Stimulated activated CD8-positive, alpha-beta memory T cell treated with anti-CD3 and anti-CD28 coated beads, Interleukin-4, amount 100 ng/mL, for 4 hours (primary cell): ENCODE data around the gene SNX20.

Experiments used
- DNase-seq, 2 donors: peaks; one replicate each; pipeline ENCODE4 v3.0.0-alpha.2; 2020; ENCODE audit warnings: low read depth in 2 of 2, low spot score in 1 of 2

The SNX20 gene

DNA sequence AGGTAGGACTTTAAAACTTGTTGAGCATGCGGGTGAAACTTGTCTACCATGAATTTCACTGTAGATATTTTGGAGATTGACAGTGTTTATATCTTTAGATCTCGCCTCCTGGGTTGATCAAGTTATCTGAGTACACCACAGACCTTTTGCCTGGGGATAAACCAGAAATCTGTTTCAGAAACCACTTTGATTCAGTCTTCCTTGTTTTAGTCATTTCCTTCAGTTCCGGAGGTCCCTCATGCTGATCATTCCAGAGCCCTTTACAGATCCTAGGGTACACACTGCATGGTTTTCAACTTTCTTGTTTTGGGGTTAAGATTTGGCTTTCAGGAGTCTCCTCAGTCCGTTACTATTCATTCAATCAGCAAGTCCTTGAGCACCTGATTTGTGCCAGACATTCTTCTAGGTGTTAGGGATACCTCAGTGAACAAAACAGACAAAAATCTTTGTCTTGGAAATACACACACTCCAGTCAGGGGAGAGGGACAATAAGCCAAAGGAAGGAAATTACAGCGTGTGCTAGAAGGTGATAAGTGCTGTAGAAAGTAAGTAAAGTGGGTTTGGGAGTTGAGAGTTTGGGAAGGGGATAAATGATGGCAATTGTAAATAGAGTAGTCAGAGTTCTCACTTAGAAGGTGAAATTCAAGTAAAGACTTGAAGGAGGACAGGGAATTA lies 24.5 kb upstream of the SNX20 start:
- DNase-seq, result no peak

DNA sequence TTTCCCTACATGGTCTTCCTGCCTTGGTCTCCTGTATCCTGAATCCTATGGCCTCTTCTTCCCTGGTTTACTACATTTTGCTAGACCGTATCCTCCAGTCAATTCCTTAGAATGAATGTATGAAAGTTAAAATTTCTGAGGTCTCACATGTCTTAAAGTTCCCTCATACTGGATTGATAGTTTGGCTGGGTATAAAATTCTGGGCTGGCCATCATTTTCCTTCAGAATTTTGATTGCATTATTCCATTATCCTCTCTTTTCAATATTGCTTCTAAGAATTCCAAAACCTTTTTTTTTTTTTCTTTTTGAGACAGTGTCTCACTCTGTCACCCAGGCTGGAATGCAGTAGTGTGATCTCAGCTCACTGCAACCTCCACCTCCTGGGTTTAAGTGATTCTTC lies 23.1 kb upstream of the SNX20 start:
- no peak for DNase-seq

DNA sequence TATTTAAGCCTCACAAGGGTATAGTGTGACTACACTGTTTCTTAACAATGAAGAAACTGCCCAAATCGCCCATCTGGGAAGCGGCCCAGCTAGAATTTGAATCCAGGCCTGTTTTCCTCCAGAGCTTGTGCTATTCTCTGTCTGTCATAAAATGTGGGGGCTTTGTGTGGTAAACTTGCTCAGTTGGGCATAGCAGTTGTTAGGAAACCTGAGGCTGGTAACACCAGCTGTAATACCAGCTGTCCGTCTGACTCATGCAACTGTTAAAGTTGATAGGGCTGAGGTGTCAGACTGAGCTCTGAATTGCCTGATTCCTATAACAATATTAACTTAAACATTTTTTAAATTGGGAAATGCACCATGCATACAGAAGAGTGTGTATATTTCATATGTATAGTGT lies 21.6 kb upstream of the SNX20 start:
- DNase-seq, result no peak

DNA sequence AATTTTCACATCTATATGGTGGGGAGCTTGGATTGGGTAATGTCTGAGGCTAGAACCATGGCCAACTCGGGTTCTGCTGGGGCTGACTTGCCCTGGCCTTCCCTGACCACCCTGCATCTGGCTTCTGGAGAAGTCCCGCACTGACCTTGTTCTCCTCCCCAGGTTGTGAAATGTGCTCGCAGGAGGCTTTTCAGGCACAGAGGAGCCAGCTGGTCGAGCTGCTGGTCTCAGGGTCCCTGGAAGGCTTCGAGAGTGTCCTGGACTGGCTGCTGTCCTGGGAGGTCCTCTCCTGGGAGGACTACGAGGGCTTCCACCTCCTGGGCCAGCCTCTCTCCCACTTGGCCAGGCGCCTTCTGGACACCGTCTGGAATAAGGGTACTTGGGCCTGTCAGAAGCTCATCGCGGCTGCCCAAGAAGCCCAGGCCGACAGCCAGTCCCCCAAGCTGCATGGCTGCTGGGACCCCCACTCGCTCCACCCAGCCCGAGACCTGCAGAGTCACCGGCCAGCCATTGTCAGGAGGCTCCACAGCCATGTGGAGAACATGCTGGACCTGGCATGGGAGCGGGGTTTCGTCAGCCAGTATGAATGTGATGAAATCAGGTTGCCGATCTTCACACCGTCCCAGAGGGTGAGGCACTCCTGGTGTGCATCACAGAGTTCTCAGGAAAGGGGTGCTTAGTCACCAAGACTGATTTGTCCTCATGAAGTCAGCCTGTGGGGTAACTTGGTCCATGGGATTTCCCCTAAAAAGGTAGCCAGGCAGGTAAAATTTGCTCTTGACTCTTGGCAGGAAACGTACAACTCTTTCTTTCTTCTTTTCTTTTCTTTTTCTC lies 18.4 kb upstream of the SNX20 start:
- DNase-seq, result no peak

DNA sequence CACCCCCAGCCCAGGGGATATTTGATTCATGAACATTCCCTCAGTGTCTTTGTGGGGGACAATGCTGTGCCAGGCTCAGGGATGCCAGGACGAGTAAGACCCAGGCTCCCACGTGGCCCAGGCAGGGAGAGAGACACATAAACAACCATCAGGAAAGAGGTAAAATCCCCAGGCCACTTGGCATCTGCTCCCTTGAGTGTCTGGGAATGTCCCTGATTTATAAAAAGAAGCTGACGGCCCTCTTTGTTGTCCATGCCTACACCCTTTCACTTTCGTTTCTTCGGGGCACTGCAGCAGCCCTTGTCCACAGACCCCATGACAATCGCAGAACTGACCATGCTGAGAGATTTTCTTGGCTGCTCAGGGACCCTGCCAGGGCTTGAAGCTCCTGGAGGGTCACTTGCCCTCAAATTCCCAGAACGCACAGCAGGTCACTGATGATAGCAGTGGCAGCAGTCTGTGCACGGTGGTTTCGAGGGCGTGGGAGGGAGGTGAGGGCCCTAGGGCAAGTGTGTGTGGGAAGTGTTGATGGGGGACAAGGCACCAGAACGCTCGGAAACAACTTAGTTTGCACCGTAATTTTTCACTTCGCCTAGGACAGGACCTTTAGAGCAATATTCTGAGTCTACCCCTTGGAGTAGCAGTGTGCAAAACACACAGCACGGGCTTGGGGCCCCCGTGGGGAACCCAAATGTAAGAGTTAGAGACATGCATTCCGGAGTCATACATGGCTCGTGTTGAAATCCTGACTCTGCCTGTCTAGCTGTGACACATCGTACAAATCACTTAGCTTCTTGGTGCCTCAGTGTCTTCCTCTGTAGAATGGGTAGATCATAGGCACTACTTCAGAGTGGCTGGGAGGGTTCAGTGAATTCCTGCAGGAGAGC lies 17.0 kb upstream of the SNX20 start:
- no peak for DNase-seq

DNA sequence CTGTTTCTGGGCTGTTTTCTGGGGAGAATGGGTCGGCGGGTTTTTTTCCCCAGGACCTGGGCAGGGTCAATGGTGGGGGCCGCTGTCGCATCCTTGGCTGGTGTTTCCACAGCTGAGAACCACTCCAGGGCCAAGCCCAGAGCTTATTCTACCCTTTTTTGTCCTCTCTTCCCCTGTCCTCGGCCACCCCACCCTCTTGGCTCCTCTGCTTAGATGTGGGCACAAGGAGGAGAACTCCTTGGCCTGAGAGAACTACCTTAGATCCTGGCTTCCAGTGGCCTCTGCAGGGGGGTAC lies 16.3 kb upstream of the SNX20 start:
- no peak for DNase-seq

DNA sequence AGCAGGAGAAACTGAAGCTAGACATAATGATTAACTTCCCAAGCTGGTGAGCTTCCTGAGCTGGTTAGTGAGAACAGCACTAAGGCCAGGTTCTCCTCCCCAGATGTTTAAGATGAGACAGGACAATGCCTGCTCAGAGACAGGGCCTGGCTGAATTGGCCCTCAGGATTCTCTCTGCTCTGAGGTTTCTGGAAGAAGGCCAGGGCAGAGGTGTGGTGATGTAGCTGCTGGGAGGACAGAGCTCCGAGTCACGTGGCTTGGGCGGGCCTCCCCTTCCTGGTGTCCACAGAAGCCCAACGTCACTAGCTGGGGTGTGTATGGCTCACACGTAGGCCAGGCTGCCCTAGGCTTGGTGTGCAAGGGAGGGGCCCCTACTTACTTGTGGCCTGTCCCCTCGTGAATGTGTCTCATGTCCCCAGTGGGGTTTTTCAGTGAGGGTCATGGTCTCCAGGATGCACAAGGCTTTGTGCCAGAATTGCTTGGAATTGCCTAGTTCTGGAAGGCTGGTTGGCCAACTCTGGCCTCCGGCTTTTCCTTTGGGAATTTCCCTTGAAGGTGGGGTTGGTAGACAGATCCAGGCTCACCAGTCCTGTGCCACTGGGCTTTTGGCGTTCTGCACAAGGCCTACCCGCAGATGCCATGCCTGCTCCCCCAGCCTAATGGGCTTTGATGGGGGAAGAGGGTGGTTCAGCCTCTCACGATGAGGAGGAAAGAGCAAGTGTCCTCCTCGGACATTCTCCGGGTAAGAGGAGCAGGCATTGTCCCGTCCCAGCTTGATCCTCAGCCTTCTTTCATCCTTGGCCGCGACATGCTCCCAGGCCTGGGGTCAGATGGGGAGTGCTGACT lies 15.7 kb upstream of the SNX20 start:
- DNase-seq, result no peak

DNA sequence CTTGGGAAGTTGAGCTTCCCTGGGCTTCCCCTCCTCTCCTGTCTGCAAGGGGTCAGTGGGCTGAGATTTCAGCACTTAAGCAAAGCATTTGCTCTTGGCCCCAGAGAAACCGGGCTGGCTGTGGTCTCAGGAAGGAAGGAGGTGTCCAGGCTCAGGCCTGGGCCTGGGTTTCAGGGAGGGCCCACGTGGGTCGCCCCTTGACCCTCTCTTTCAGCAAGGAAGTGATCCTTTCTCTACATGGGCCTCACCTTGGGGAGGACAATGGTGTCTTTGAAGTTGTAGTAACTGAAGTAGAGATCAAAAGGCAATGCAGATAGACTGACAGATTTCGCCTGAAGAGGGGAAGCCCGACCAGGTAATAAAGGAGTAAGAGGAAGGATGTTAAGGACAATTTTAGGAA lies 15.0 kb upstream of the SNX20 start:
- no peak for DNase-seq

DNA sequence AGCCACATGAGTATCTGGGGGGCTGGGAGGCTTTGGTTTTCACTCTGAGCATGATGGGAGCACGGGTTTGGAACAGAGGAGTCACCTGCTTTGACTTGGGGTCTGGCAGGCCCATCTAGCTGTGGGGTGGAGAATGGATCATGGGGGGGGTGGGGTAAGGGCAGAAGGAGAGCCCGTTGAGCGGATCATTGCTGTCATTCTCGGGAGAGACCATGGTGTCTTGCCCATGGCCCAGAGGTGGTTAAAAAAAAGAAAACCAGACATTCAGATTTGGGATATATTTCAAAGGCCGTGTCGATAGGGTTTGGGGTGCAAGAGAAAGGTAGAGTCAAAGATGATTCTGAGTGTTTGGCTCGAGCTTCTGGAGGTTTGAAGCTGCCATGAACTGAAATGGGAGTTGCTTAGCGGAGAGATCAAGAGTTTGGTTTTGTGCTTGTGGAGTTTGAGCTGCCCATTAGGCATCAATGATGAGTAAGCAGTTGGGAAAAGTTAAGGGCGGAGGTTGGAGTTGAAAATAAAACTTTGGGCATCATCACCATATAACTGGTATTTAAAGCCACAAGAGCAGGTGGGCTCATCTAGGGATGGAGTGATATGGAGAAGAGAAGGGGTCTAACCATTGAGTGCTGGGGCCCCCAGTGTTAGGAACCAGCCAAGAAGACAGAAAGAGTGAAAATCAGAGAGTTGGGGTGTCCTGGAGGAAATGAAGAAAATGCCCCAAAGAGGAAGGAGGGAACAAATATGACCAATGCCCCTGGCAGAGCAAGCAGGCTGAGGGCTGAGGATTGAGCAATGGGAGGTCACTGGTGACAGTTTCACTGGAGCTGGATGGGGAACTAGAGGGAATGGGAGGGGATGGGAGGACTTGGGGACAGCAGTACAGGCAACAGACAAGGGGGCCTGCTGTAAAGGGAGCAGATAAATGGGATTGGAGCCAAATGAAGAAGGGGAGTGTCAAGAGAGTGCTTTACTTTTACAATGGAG lies 14.2 kb upstream of the SNX20 start:
- no peak for DNase-seq

DNA sequence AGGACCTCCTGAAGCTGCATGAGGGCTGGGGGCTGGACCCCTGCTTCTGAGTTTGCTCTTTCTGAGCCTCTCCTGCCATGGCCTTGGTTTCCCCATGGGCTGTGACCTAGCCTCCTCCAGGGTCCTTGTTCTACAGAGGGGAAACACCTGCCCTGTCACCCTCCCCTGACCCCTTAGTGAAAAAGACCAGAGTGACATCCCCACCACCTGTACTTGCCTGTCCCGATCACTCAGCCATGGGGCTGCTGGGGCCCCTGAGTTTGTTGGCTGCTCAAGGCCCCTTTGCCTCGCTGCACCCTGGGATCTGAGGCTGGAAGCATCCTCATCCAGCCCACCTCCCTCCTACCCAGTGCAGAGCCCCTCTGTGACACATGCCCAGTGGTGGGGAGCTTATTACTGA lies 13.1 kb upstream of the SNX20 start:
- DNase-seq, result no peak

DNA sequence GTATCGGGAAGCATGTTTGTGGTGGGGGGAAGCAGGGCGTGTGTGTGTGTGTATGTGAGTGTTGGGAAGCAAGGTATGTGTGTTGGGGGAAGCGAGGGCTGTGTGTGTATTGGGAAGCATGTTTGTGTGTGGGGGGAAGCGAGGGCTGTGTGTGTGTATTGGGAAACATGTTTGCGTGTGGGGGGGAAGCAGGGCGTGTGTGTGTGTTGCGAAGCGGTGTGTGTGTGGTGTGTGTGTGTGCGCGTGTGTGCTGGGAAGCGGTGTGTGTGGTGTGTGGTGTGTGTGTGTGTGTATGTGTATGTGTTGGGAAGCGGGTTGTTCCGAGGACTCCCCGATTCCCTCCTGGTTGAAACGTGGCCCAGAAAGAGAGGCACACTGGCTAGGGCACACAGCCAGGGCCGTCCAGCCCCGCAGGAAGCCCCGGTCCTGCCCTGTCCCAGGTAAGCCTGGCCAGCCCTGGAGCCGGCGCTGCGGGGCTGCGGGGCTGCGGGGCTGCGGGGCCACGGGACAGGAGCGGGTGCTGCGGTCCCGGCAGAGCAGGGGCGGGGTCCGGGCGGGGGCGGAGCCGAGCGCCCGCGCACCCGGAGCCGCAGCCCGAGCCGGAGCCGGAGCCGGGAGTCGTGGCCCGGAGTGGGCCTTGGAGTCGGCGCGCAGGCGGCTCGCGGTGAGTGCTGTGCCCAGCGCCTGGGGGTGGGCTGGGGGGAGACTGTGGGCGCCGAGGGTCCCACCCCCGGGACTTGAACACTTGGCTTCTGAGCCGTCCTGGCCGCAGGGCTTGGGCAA lies 12.1 kb upstream of the SNX20 start, which contains the start of gene NOD2:
Gene NOD2 (plus strand): TSS at position 608 of the 783 bp plus-strand sequence. CDS start 5,890 bp downstream, outside the sequence.
- no peak for DNase-seq

DNA sequence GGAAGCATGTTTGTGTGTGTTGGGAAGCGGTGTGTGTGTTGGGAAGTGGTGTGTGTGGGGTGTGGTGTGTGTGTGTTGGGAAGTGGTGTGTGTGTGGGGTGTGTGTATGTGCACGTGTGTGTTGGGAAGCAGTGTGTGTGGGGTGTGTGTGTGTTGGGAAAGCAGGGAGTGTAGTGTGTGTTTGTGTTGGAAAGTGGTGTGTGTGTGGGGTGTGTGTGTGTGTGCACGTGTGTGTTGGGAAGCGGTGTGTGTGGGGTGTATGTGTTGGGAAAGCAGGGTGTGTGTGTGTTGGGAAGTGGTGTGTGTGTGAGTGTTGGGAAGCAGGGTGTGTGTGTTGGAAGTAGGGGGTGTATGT lies 11.5 kb upstream of the SNX20 start:
- DNase-seq, result no peak

DNA sequence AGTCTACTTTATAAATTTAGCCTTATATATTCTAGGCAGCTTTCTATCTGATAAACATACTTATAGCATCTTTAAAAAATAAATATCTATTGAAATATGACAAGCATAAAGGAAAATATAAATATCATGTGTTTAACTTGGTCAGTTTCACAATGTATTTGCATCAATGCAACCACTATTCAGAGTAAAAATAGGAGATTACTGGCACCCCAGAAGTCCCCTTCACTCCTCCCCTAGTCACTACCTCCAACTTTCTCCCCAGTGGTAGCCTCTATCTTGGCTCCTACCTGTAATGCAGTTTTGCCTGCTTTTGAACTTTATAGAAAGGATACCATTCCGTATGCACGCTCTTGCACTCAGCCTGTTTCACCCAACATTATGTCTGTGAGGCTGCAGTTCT lies 9.1 kb upstream of the SNX20 start:
- no peak for DNase-seq

DNA sequence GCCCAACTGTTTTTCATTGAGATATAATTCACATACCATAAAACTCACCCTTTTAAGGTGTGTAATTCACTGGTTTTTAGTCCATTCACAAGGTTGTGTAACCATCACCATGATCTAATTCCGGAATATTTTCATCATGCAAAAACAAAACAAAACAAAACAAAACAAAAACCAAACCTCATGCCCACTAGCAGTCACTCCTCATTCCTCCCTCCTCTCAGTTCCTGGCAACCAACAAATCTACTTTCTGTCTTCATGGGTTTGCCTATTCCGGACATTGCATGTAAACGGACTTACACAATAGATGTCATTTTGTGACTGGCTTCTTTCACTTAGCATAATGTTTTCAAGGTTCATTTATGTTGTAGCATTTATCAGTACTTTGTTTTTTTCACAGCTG lies 7.8 kb upstream of the SNX20 start:
- DNase-seq, result no peak

DNA sequence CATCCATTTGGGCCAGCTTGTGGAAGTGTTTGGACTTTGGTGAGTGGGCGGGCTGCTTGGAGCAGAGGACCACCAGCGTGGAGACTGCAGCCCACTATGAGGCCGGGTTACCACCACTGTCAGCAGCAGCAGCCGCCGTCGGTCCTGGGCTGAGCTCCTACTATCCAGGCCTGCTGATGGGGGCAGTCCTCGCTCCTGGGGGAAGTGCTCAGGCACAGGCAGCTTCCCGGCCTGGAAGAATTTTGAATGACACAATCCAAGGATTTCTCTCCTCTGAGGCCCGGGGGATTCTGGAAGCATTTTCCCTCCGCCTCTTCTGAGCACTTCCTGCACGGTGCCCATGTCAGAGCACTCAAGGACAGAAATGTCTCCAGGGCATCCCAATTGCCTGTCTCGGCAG lies 7.0 kb upstream of the SNX20 start:
- DNase-seq, result no peak

DNA sequence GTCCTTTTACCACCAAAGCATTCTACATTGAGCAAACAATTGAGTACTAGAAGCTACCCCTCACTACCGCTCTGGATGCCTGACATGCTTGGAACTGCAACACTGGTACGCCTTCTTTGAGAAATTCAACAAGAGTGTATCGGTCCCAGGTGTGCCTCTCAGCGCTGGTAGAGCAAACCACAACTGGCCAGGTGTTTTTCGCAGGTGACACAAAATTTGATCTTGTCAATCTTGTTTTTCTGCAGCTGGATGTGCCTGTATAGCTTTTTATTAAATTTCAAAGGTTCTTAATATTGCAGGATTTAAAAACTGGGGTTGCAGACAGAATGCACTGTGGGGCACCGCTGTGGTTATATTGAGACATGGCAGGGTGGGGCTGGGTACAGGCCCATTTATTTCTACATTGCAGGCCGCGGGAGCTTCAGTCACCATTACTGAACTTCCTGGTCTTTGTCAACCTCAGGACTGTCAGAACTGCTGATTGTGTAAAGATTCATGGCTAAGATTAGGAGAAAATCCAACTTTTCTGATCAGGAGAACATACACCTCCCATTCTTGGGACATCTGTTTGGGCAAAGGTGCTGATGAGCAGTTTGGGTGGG lies 4.5 kb upstream of the SNX20 start:
- no peak for DNase-seq

DNA sequence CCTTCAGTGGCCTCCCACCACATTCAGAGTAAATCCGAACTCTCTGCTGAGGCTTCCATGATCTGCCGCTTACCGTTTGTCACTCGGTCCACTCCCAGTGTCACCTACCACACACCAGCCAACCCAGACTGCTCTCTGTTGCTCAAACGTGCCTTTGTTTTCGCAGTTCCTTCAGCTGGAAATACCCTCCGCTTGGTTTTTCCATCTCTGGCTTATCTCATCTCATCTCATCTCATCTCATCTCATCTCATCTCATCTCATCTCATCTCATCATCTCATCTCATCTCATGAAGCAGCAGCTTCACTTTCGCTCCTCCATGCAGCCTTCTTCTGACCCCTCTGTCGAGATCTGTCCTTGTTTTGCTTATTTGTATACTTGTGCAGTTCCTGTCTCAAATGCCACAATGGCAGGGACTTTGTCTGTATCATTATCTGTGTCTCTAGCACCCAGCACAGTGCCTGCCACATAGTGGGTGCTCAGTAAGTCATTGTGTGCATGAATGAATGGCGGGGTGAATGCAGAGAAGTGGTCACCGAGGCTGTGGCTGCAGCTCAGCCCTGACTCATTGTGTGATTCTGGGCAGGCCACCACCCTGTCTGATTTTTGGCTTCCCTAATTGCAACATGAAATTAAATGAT lies 3.8 kb upstream of the SNX20 start:
- DNase-seq, result no peak

DNA sequence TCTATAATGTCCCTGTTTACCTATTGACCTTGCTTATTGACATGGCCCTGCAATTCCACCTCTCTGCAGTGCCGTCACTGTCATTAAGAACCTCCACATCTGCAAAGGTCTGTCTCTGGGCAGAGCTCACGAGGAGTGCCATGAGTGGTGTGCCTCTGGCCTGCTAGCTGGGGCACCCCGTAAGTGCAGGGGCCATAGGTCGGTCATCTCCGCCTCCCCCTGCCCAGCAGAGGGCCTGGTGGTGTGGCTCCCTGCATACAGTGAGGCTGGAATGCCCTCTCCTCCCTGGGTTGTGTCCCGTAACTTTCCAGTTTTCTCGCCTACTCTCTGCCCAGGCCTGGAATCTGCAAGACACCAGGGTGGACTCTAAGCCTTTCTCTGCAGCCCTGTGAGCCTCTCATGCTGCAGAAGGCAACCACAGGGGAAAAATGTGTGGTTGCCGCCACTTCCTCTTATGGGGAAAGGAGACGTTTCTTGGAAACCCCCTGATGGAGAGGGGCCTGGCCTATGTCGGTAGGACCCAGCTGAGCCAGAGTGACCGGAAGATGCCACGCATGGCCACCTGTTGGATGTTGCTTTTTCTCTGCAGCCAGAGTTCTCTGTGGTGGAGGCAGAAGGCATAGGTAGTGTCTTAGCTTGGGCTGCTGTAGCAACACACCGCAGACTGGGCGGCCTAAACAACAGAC lies 2.7 kb upstream of the SNX20 start:
- peak in 1 of 2 donors; percentile 36 for DNase-seq
